ENCODE results near the gene TOMM34. TPM values are rescaled to one million over a fixed set of nuclear protein-coding genes. Genes with fewer than 3 reads are reported as not detected.

Gene TOMM34
- total RNA-seq, 1 donor from 2014 or later: 45.8 TPM

DNA sequence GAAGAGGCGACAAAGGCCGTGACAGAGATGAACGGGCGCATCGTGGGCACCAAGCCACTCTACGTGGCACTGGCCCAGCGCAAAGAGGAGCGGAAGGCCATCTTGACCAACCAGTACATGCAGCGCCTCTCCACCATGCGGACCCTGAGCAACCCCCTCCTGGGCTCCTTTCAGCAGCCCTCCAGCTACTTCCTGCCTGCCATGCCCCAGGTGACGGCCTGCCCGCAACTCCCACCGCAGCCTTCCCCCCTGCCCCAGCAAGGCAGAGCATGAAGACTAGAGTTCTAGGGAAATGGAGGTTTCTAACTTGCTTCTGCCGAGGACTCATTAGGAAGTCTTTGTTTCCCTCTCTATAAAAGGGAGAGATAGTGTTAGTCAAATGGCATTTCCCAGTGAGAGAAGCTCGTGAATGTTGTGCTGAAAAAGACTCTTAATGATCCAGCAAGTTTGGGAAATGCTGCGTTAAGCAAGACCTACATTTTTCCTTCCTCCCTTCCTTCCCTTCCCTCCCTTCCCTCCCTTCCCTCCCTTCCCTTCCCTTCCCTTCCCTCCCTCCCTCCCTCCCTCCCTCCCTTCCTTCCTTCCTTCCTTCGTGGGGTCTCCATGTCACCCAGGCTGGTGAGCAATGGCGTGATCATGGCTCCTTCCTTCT lies 29.6 kb downstream of the TOMM34 start:
- H3K4me2 ChIP-seq (ENCODE audit: low read length): no peak overlapping the region
- no peak overlapping the region for H2AFZ ChIP-seq (ENCODE audit: low read depth, low read length)
- TF ChIP-seq EZH2 (IDR thresholded peaks at IDR 0.05; ENCODE audit: insufficient read depth, low read length) (no peak), CTCF (IDR thresholded peaks at IDR 0.05; ENCODE audit: insufficient read depth, low read depth, low read length) (no peak)
- Mint-ChIP-seq H3K4me3 (ENCODE audit: unreplicated experiment) (no peak overlapping the region), H3K36me3 (ENCODE audit: low read depth, unreplicated experiment) (peaks cover 15% of the 10 kb centered on the region), H3K4me1 (ENCODE audit: low read depth, unreplicated experiment) (no peaks in the 10 kb centered on the region), H3K9me3 (ENCODE audit: unreplicated experiment) (no peaks in the 10 kb centered on the region), H3K27ac (ENCODE audit: unreplicated experiment) (no peak overlapping the region), H3K27me3 (ENCODE audit: low read depth, unreplicated experiment) (no peaks in the 10 kb centered on the region)
- peaks cover 9% of the 10 kb centered on the region for H3K36me3 ChIP-seq (ENCODE audit: insufficient read depth, low read length)
- no peaks in the 10 kb centered on the region for H3K4me1 ChIP-seq (ENCODE audit: insufficient read depth, low read length)
- H3K79me2 ChIP-seq (ENCODE audit: insufficient read depth, low read length): no peaks in the 10 kb centered on the region
- no peak for DNase-seq (ENCODE audit: low read depth)
- H3K27ac ChIP-seq (ENCODE audit: low read depth, low read length): no peak overlapping the region
- H3K9ac ChIP-seq (ENCODE audit: low read length): no peak overlapping the region
- no peak overlapping the region for H3K4me3 ChIP-seq (ENCODE audit: insufficient read depth, low read depth, low read length)
- no peak for FAIRE-seq
- H3K27me3 ChIP-seq (ENCODE audit: insufficient read depth, low read length): no peaks in the 10 kb centered on the region
- no peaks in the 10 kb centered on the region for H4K20me1 ChIP-seq (ENCODE audit: insufficient read depth, low read length)
- no peaks in the 10 kb centered on the region for H3K9me3 ChIP-seq (ENCODE audit: insufficient read depth, low read depth, low read length)

DNA sequence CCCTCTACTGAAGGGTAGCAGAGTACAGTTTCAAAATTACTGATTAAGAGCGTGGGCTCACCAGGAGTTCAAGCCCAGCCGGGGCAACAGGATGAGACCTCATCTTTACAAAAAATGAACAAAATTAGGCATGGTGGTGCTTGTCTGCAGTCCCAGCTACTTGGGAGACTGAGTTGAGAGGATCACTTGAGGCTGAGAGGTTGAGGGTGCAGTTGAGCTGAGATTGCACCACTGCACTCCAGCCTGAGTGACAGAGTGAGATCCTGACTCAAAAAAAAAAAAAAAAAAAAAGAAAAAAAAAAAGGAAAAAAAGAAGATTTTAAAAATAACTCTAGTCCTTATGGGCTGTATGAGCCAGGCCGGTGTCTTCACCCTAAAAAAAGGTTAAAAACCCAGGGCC lies 31.6 kb downstream of the TOMM34 start:
- no peaks in the 10 kb centered on the region for H3K9me3 ChIP-seq (ENCODE audit: insufficient read depth, low read depth, low read length)
- no peaks in the 10 kb centered on the region for H3K27me3 ChIP-seq (ENCODE audit: insufficient read depth, low read length)
- no peak overlapping the region for H3K4me3 ChIP-seq (ENCODE audit: insufficient read depth, low read depth, low read length)
- Mint-ChIP-seq H3K9me3 (ENCODE audit: unreplicated experiment) (no peaks in the 10 kb centered on the region), H3K27ac (ENCODE audit: unreplicated experiment) (no peak overlapping the region), H3K36me3 (ENCODE audit: low read depth, unreplicated experiment) (peaks cover 23% of the 10 kb centered on the region), H3K4me1 (ENCODE audit: low read depth, unreplicated experiment) (no peaks in the 10 kb centered on the region), H3K4me3 (ENCODE audit: unreplicated experiment) (no peak overlapping the region), H3K27me3 (ENCODE audit: low read depth, unreplicated experiment) (no peaks in the 10 kb centered on the region)
- no peak overlapping the region for H3K4me2 ChIP-seq (ENCODE audit: low read length)
- H3K36me3 ChIP-seq (ENCODE audit: insufficient read depth, low read length): peaks cover 14% of the 10 kb centered on the region
- no peak overlapping the region for H3K9ac ChIP-seq (ENCODE audit: low read length)
- no peak overlapping the region for H3K27ac ChIP-seq (ENCODE audit: low read depth, low read length)
- no peaks in the 10 kb centered on the region for H3K4me1 ChIP-seq (ENCODE audit: insufficient read depth, low read length)
- H2AFZ ChIP-seq (ENCODE audit: low read depth, low read length): no peak overlapping the region
- no peak for DNase-seq (ENCODE audit: low read depth)
- FAIRE-seq: no peak
- no peaks in the 10 kb centered on the region for H3K79me2 ChIP-seq (ENCODE audit: insufficient read depth, low read length)
- no peaks in the 10 kb centered on the region for H4K20me1 ChIP-seq (ENCODE audit: insufficient read depth, low read length)
- no peak for TF ChIP-seq EZH2 (IDR thresholded peaks at IDR 0.05; ENCODE audit: insufficient read depth, low read length)

DNA sequence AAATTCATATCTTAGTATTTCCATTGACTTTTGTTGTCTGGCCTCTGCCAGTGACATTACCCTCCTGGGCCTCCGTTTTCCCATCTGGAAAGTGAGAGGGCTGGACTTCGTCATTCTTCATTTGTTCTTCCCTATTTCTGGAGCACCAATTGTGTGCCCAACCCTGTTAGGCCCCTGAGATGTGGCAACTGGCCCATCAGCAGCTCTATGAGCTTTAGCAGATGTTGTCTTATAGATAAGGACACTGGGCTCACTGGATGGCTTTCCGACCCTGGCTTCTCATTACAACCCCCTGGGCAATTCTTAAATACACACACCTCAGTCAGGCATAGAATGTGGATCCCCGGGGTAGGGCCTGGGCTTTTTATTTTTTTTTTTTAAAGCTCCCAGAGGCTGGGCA lies 35.7 kb downstream of the TOMM34 start:
- no peak overlapping the region for H3K27ac ChIP-seq (ENCODE audit: low read depth, low read length)
- Mint-ChIP-seq H3K4me1 (ENCODE audit: low read depth, unreplicated experiment) (no peaks in the 10 kb centered on the region), H3K4me3 (ENCODE audit: unreplicated experiment) (no peak overlapping the region), H3K36me3 (ENCODE audit: low read depth, unreplicated experiment) (peaks cover 16% of the 10 kb centered on the region), H3K27me3 (ENCODE audit: low read depth, unreplicated experiment) (no peaks in the 10 kb centered on the region), H3K9me3 (ENCODE audit: unreplicated experiment) (no peaks in the 10 kb centered on the region), H3K27ac (ENCODE audit: unreplicated experiment) (no peak overlapping the region)
- no peaks in the 10 kb centered on the region for H3K79me2 ChIP-seq (ENCODE audit: insufficient read depth, low read length)
- no peak for DNase-seq (ENCODE audit: low read depth)
- H3K36me3 ChIP-seq (ENCODE audit: insufficient read depth, low read length): peaks cover 12% of the 10 kb centered on the region
- no peak for FAIRE-seq
- no peak for TF ChIP-seq EZH2 (IDR thresholded peaks at IDR 0.05; ENCODE audit: insufficient read depth, low read length)
- TF ChIP-seq CTCF (IDR thresholded peaks at IDR 0.05; ENCODE audit: insufficient read depth, low read depth, low read length): no peak
- H3K4me1 ChIP-seq (ENCODE audit: insufficient read depth, low read length): no peaks in the 10 kb centered on the region
- H2AFZ ChIP-seq (ENCODE audit: low read depth, low read length): no peak overlapping the region
- no peaks in the 10 kb centered on the region for H3K9me3 ChIP-seq (ENCODE audit: insufficient read depth, low read depth, low read length)
- H4K20me1 ChIP-seq (ENCODE audit: insufficient read depth, low read length): no peaks in the 10 kb centered on the region
- no peak overlapping the region for H3K9ac ChIP-seq (ENCODE audit: low read length)
- H3K4me3 ChIP-seq (ENCODE audit: insufficient read depth, low read depth, low read length): no peak overlapping the region
- H3K4me2 ChIP-seq (ENCODE audit: low read length): no peak overlapping the region
- no peaks in the 10 kb centered on the region for H3K27me3 ChIP-seq (ENCODE audit: insufficient read depth, low read length)

Data from astrocyte (in vitro differentiated cells and primary cell).